ENCODE measurements around the gene SH3BP1. TPM values are rescaled to one million over a fixed set of nuclear protein-coding genes. Genes with fewer than 3 reads are reported as not detected.

Gene SH3BP1
- total and polyA plus RNA-seq, 2 experiments from 2014 or later: 9.5 to 46.7 TPM

- TF ChIP-seq ZNF114 (CRISPR knock-in tag; IDR thresholded peaks at IDR 0.05) (no peak), ZNF462 (CRISPR knock-in tag; IDR thresholded peaks at IDR 0.05) (no peak), ETS1 (IDR thresholded peaks at IDR 0.05) (no peak)
Observed at GRCh38 chr22:37611207-37611606, 28.3 kb upstream of the SH3BP1 start (continued).

- no peak for ATAC-seq
- peaks cover 11% of the 10 kb centered on the region for H3K27me3 Mint-ChIP-seq (ENCODE audit: insufficient read depth, low read depth, poor library complexity)
- Histone ChIP-seq H4K20me1 (replicated peaks; ENCODE audit: insufficient read depth) (peaks cover 4% of the 10 kb centered on the region), H3K4me2 (no peak overlapping the region), H3K27me3 (ENCODE audit: insufficient read depth) (no peaks in the 10 kb centered on the region), H3K9me2 (ENCODE audit: insufficient read depth) (no peaks in the 10 kb centered on the region), H3F3A (replicated peaks; ENCODE audit: low read depth) (no peaks in the 10 kb centered on the region), H3K4me3 (no peak overlapping the region), H3K36me3 (ENCODE audit: insufficient read depth) (0 out of 2 replicates have a peak, but pooled peaks cover 6% of the 10 kb centered on the region), H2AFZ (no peak overlapping the region), H3K27ac (ENCODE audit: low read depth) (no peak overlapping the region), H3K79me2 (replicated peaks; ENCODE audit: insufficient read depth) (peaks cover 4% of the 10 kb centered on the region; the same call in 1 of the 2 replicates), H3K4me1 (ENCODE audit: insufficient read depth) (no peaks in the 10 kb centered on the region)
- peaks cover 33% of the 10 kb centered on the region for H3K36me3 Mint-ChIP-seq (ENCODE audit: low read depth)
- no peaks in the 10 kb centered on the region for H3K4me1 Mint-ChIP-seq
- no peak overlapping the region for H3K27ac Mint-ChIP-seq
- no peak overlapping the region for H3K4me3 Mint-ChIP-seq
- H3K9me3 Mint-ChIP-seq: no peaks in the 10 kb centered on the region
- no peak for DNase-seq (ENCODE audit: low spot score)
- TF ChIP-seq POLR2AphosphoS5 (IDR thresholded peaks at IDR 0.05; ENCODE audit: low read depth) (no peak), EZH2 (IDR thresholded peaks at IDR 0.05; ENCODE audit: low read depth, unreplicated experiment) (no peak), ZNF462 (CRISPR knock-in tag; IDR thresholded peaks at IDR 0.05) (no peak), EZH2phosphoT487 (IDR thresholded peaks at IDR 0.05; ENCODE audit: unreplicated experiment) (no peak), JUNB (IDR thresholded peaks at IDR 0.05; ENCODE audit: unreplicated experiment) (no peak)
Observed at GRCh38 chr22:37616201-37617083, 23.0 kb upstream of the SH3BP1 start.

Data from GM23338 (cell line).